K562 (cell line): ENCODE measurements around the gene LRRC74B. TPM values are rescaled to one million over a fixed set of nuclear protein-coding genes. Genes with fewer than 3 reads are reported as not detected.

Experiments used
- ETV6 ChIP-seq, 3 experiments: fragments of 150-350 bp in 1 of 3; sonication (generic) in 1 of 3; formaldehyde crosslinking in 1 of 3; IDR thresholded peaks; 2 replicates each; pipeline versions ENCODE4 v1.6.1 to v1.8.0; 2014 to 2022; ENCODE audit warnings: borderline replicate concordance in 2 of 3, low read depth in 2 of 3, antibody characterized with exemption in 1 of 3, low read length in 1 of 3, mild to moderate bottlenecking in 1 of 3, missing genetic modification reagents in 1 of 3
- FOS ChIP-seq: IDR thresholded peaks from 3 replicates; pipeline ENCODE4 v1.6.1; 2011; ENCODE audit not compliant: insufficient read length; ENCODE audit errors: extremely low read depth
- GABPB2 ChIP-seq: fragments of 250-450 bp; sonication (Bioruptor Pico); conservative IDR thresholded peaks from 2 replicates; pipeline ENCODE4 v1.5.1; 2021; ENCODE audit warnings: mild to moderate bottlenecking
- ILK ChIP-seq: fragments of 450-650 bp; IDR thresholded peaks from 2 replicates; pipeline ENCODE4 v1.6.1; 2016; ENCODE audit warnings: missing genetic modification characterization, low read depth, mild to moderate bottlenecking, missing compliant biosample characterization, moderate library complexity, borderline replicate concordance
- KLF1 ChIP-seq: fragments of 450-650 bp; IDR thresholded peaks from 2 replicates; pipeline ENCODE4 v1.6.1; 2016; ENCODE audit warnings: missing genetic modification characterization, missing compliant biosample characterization
- PCBP2 ChIP-seq: fragments of 200-400 bp; formaldehyde crosslinking; IDR thresholded peaks from 2 replicates; pipeline ENCODE4 v1.6.1; 2018; ENCODE audit warnings: low read length, low read depth, mild to moderate bottlenecking, moderate library complexity; ENCODE audit not compliant: poor library complexity, severe bottlenecking
- PHF8 ChIP-seq: fragments of 200-600 bp; sonication (generic); IDR thresholded peaks from 2 replicates; pipeline ENCODE4 v1.6.1; 2012; ENCODE audit warnings: mixed run types, mild to moderate bottlenecking, inconsistent platforms, low read length, moderate library complexity, borderline replicate concordance
- RB1 ChIP-seq: fragments of 450-650 bp; IDR thresholded peaks from 2 replicates; pipeline ENCODE4 v1.6.1; 2017; ENCODE audit warnings: low read depth, mild to moderate bottlenecking
- RBM34 ChIP-seq: fragments of 200-400 bp; formaldehyde crosslinking; IDR thresholded peaks from 2 replicates; pipeline ENCODE4 v1.6.1; 2018; ENCODE audit warnings: low read length, borderline replicate concordance; ENCODE audit not compliant: insufficient read depth
- SAFB2 ChIP-seq: fragments of 200-400 bp; formaldehyde crosslinking; IDR thresholded peaks from 2 replicates; pipeline ENCODE4 v1.6.1; 2018; ENCODE audit warnings: borderline replicate concordance, low read length, low read depth, moderate library complexity; ENCODE audit not compliant: severe bottlenecking
- SREBF1 ChIP-seq: fragments of 150-350 bp; IDR thresholded peaks from 2 replicates; pipeline ENCODE4 v1.6.1; 2014; ENCODE audit warnings: antibody characterized with exemption, low read depth, low read length, borderline replicate concordance
- XRCC5 ChIP-seq: fragments of 200-400 bp; formaldehyde crosslinking; IDR thresholded peaks from 2 replicates; pipeline ENCODE4 v1.6.1; 2017; ENCODE audit warnings: low read depth, mild to moderate bottlenecking, low read length
- ZC3H11A ChIP-seq: IDR thresholded peaks from 2 replicates; pipeline ENCODE4 v1.6.1; 2012; ENCODE audit warnings: low read depth, low read length, improper control_type of control experiment
- ZNF589 ChIP-seq: fragments of 200-800 bp; sonication (Bioruptor generic); IDR thresholded peaks from 2 replicates; pipeline ENCODE4 v1.6.1; 2016; ENCODE audit warnings: low read depth, missing genetic modification characterization, missing compliant biosample characterization
- ZNF76 ChIP-seq: fragments of 250-450 bp; sonication (Bioruptor Pico); IDR thresholded peaks from 2 replicates; pipeline ENCODE4 v1.4.0; 2020; ENCODE audit warnings: mild to moderate bottlenecking, moderate library complexity, borderline replicate concordance
- polyA plus RNA-seq, 8 experiments: library from polyadenylated mRNA; depleted of rRNA in 4 of 8; stranded (reverse) in 5 of 8; unstranded in 3 of 8; fragments of >200 nt; fragmentation: Nextera tagmentation in 2 of 8; fragmentation: Illumina TruSeq in 1 of 8; extraction: Ambion mirVana in 2 of 8; extraction: Trizol in 1 of 8; gene quantifications; 2 replicates each; pipeline versions ENCODE4 v1.2.1 to v1.2.3, GENCODE V29; 2011 to 2014; ENCODE audit warnings: inconsistent platforms in 1 of 8, missing spikeins in 1 of 8
- total RNA-seq, 7 experiments: library from RNA; depleted of rRNA in 6 of 7; stranded (reverse); fragments of >200 nt in 6 of 7; fragmentation: Illumina TruSeq in 2 of 7; extraction: Trizol in 2 of 7; gene quantifications; 2 replicates each; pipeline versions ENCODE4 v1.2.1 to v1.2.3, GENCODE V29; 2011 to 2021; ENCODE audit warnings: low replicate concordance in 1 of 7
- TF ChIP-seq, protein P1 (sequence below): fragments of 450-650 bp; formaldehyde crosslinking; IDR thresholded peaks from 2 replicates; pipeline ENCODE4 v1.4.0; 2022; ENCODE audit warnings: missing genetic modification characterization
- TF ChIP-seq, protein P2 (sequence below): fragments of 200-800 bp; sonication (Bioruptor generic); IDR thresholded peaks from 2 replicates; pipeline ENCODE4 v1.6.1; 2017; ENCODE audit warnings: missing genetic modification characterization, missing compliant biosample characterization
- TF ChIP-seq, protein P3 (sequence below): fragments of 250-450 bp; sonication (Bioruptor Pico); IDR thresholded peaks from 2 replicates; pipeline ENCODE4 v1.8.0; 2021; ENCODE audit warnings: borderline replicate concordance, mild to moderate bottlenecking, moderate library complexity; ENCODE audit not compliant: poor library complexity, severe bottlenecking
- TF ChIP-seq, protein P4 (sequence below): sonication (generic); formaldehyde crosslinking; IDR thresholded peaks from 2 replicates; pipeline ENCODE4 v1.8.0; 2022; ENCODE audit warnings: mild to moderate bottlenecking, missing genetic modification reagents

The LRRC74B gene
- total and polyA plus RNA-seq, 9 of the 15 experiments (the other 6 are each of a cell fraction or from before 2014, with no cell fraction given), result not detected

DNA sequence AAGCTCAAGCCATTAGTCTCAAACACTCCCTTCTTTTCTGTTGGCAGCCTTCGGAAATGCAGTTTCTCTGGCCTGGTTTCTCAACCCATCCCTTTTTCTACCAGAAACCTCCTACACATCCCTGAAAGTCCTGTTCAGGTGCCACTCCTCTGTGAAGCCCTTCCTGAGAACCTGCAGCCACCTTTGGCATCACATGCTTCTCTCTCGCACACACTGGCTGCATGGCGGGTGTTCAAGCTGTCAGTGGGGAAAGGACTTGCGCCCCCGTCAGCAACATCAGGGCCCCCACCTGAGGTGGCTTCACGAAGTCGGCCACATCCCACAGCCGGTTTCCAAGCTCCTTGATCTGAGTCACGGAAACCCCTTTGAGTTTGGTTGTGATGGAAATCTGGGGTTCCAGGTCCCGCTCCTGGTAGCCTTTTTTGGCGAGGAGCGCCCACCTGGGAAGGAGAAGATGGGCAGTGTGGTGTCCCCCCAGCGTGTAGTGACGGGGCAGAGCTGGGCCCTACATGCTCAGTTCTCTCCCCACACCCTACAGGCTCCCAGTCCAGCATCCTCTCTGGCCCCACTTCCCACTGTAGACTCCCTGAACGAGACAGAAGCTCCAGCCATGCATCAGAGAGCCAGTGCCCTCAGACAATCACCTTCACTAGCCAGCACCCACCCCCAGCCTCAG, 1.7 kb upstream of the LRRC74B start (continued):
- TF ChIP-seq, protein P1, sequence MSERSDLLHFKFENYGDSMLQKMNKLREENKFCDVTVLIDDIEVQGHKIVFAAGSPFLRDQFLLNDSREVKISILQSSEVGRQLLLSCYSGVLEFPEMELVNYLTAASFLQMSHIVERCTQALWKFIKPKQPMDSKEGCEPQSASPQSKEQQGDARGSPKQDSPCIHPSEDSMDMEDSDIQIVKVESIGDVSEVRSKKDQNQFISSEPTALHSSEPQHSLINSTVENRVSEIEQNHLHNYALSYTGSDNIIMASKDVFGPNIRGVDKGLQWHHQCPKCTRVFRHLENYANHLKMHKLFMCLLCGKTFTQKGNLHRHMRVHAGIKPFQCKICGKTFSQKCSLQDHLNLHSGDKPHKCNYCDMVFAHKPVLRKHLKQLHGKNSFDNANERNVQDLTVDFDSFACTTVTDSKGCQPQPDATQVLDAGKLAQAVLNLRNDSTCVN (CRISPR knock-in tag), result no peak
- no peak for TF ChIP-seq FOS
- TF ChIP-seq, protein P2, sequence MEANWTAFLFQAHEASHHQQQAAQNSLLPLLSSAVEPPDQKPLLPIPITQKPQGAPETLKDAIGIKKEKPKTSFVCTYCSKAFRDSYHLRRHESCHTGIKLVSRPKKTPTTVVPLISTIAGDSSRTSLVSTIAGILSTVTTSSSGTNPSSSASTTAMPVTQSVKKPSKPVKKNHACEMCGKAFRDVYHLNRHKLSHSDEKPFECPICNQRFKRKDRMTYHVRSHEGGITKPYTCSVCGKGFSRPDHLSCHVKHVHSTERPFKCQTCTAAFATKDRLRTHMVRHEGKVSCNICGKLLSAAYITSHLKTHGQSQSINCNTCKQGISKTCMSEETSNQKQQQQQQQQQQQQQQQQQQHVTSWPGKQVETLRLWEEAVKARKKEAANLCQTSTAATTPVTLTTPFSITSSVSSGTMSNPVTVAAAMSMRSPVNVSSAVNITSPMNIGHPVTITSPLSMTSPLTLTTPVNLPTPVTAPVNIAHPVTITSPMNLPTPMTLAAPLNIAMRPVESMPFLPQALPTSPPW, result no peak
- TF ChIP-seq ZC3H11A, result no peak
- no peak for TF ChIP-seq XRCC5
- no peak for TF ChIP-seq PHF8
- no peak for TF ChIP-seq ILK
- no peak for TF ChIP-seq PCBP2
- TF ChIP-seq KLF1 (tag), result 0 out of 2 replicates have a peak, but pooled peaks have one; percentile 30
- TF ChIP-seq RB1, result no peak
- TF ChIP-seq RBM34, result no peak
- TF ChIP-seq ETV6 (IDR thresholded peaks at IDR 0.05; ENCODE audit: borderline replicate concordance in 1 of 2, low read depth in 2 of 2, low read length in 1 of 2), result no peak
- TF ChIP-seq ETV6 (CRISPR knock-in tag; IDR thresholded peaks at IDR 0.05; ENCODE audit: borderline replicate concordance), result no peak
- TF ChIP-seq, protein P3, sequence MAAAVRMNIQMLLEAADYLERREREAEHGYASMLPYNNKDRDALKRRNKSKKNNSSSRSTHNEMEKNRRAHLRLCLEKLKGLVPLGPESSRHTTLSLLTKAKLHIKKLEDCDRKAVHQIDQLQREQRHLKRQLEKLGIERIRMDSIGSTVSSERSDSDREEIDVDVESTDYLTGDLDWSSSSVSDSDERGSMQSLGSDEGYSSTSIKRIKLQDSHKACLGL (CRISPR knock-in tag), result peak; percentile 2
- no peak for TF ChIP-seq GABPB2 (CRISPR knock-in tag)
- TF ChIP-seq ZNF589 (CRISPR knock-in tag), result no peak
- TF ChIP-seq SAFB2, result no peak
- TF ChIP-seq, protein P4, sequence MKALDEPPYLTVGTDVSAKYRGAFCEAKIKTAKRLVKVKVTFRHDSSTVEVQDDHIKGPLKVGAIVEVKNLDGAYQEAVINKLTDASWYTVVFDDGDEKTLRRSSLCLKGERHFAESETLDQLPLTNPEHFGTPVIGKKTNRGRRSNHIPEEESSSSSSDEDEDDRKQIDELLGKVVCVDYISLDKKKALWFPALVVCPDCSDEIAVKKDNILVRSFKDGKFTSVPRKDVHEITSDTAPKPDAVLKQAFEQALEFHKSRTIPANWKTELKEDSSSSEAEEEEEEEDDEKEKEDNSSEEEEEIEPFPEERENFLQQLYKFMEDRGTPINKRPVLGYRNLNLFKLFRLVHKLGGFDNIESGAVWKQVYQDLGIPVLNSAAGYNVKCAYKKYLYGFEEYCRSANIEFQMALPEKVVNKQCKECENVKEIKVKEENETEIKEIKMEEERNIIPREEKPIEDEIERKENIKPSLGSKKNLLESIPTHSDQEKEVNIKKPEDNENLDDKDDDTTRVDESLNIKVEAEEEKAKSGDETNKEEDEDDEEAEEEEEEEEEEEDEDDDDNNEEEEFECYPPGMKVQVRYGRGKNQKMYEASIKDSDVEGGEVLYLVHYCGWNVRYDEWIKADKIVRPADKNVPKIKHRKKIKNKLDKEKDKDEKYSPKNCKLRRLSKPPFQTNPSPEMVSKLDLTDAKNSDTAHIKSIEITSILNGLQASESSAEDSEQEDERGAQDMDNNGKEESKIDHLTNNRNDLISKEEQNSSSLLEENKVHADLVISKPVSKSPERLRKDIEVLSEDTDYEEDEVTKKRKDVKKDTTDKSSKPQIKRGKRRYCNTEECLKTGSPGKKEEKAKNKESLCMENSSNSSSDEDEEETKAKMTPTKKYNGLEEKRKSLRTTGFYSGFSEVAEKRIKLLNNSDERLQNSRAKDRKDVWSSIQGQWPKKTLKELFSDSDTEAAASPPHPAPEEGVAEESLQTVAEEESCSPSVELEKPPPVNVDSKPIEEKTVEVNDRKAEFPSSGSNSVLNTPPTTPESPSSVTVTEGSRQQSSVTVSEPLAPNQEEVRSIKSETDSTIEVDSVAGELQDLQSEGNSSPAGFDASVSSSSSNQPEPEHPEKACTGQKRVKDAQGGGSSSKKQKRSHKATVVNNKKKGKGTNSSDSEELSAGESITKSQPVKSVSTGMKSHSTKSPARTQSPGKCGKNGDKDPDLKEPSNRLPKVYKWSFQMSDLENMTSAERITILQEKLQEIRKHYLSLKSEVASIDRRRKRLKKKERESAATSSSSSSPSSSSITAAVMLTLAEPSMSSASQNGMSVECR (CRISPR knock-in tag), result no peak
- 0 out of 2 replicates have a peak, but pooled peaks have one; percentile 52 for TF ChIP-seq ZNF76
- TF ChIP-seq SREBF1, result no peak
